ENCODE data around the gene CLCN2. TPM values are rescaled to one million over a fixed set of nuclear protein-coding genes. Genes with fewer than 3 reads are reported as not detected.

Gene CLCN2
- total RNA-seq, 1 donor = 3.5 TPM

DNA sequence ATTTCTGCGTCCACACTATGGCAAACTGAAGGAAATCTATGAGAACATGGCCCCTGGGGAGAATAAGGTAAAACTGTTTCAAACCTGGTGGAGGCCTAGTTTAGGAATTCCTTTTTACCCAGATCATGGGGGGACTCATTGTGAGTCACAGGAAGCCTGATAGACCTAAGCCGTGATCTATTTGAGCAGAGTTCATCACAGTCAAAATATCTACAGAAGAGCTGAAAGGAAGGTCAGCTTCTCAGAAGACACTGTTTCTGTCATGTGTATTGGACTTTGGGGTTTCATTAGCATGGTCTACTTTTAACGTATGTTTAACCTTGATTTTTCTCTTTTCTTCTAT is 61.1 kb downstream of the CLCN2 start:
- no peak for DNase-seq (ENCODE audit: low read depth in 2 of 3, low spot score in 2 of 3)

- no peak for DNase-seq (ENCODE audit: low read depth in 2 of 3, low spot score in 2 of 3)
These were observed 61.7 kb downstream of the CLCN2 start for GRCh38 chr3:184299488-184300377.

DNA sequence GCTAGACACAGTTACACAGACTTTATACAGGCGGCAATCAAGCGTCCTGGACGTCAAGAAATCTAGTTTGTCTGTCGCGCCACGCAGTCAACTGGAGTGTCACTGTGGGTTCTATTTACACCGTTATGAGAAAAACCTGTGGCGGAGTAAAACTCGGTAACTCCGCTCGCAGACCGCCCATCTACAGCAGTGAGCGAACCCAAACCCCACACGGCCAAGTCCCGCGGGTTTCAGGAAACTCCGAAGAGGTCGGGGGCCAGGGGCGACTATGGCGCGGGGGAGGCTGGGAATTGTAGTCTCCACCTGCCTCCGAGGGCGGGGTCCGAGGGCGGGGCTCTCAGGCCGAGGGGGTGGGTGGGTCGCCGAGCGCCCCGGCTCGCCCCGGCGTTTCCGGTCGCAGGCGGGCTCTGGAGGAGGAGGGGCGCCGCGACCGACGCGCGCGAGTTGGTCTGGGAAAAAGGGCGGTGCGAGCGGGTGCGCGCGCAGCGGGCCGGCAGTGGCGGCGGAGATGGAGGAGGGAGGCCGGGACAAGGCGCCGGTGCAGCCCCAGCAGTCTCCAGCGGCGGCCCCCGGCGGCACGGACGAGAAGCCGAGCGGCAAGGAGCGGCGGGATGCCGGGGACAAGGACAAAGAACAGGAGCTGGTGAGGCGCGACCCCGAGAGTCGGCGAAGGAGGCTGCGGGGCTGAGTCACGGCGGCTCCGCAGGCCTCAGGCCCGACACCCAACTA is 62.5 kb downstream of the CLCN2 start, which contains the start of gene PSMD2:
TSS of gene PSMD2 (plus strand) at position 483 of the 729 bp plus-strand sequence. CDS start at position 509, 26 bp downstream.
- DNase-seq (ENCODE audit: low read depth in 2 of 3, low spot score in 2 of 3) = peak; percentile 86 to 98 (median 97)

GRCh38 chr3:184296616-184297015 is 64.8 kb downstream of the CLCN2 start:
- no peak for DNase-seq (ENCODE audit: low read depth in 2 of 3, low spot score in 2 of 3)

Small RNA genes within 50 kb of the gene (small RNA-seq; reads per million reads assigned to genes)
- 2,186 reads per million, percentile 99 among the genes with 10 or more reads in this experiment for gene SNORD66

Other genes with a start within 250 kb of the CLCN2 start
- gene EIF2B5, start 226.2 kb downstream of the CLCN2 start, total RNA-seq = 60.3 TPM
- gene DVL3, start 206.2 kb downstream of the CLCN2 start, total RNA-seq = 38.0 TPM
- gene AP2M1, start 186.8 kb downstream of the CLCN2 start, total RNA-seq = 290 TPM
- 53.9 TPM for gene ABCF3, start 175.4 kb downstream of the CLCN2 start, total RNA-seq
- under 0.01 TPM for gene VWA5B2, start 132.0 kb downstream of the CLCN2 start, total RNA-seq
- 54.7 TPM for gene ALG3, start 112.6 kb downstream of the CLCN2 start, total RNA-seq
- gene EEF1AKMT4, start 111.9 kb downstream of the CLCN2 start, total RNA-seq = 9.7 TPM
- gene CAMK2N2, start 100.1 kb downstream of the CLCN2 start, total RNA-seq = not detected
- gene ECE2, start 85.6 kb downstream of the CLCN2 start, total RNA-seq = not detected
- gene PSMD2, start 62.4 kb downstream of the CLCN2 start, total RNA-seq = 259 TPM
- gene EIF4G1, start 47.0 kb downstream of the CLCN2 start, total RNA-seq = 184 TPM
- gene FAM131A, start 24.0 kb downstream of the CLCN2 start, total RNA-seq = 17.0 TPM
- 46.9 TPM for gene POLR2H, start 105 bp upstream of the CLCN2 start, total RNA-seq
- not detected for gene THPO, start 16.6 kb upstream of the CLCN2 start, total RNA-seq
- under 0.01 TPM for gene CHRD, start 18.4 kb upstream of the CLCN2 start, total RNA-seq
- 0.54 TPM for gene EPHB3, start 200.2 kb upstream of the CLCN2 start, total RNA-seq

Measured in hematopoietic multipotent progenitor cell (in vitro differentiated cells).